OCI-LY1 (cell line): ENCODE measurements around the gene HAUS7.

Experiments
- CTCF ChIP-seq: fragments of 200-600 bp; sonication (generic), shearing (Covaris generic); IDR thresholded peaks from 2 replicates; pipeline ENCODE4 v1.5.1; 2017; ENCODE audit warnings: mild to moderate bottlenecking, antibody characterized with exemption, low read length, moderate library complexity, mixed read lengths
- EZH2 ChIP-seq: fragments of 200-600 bp; sonication (generic), shearing (Covaris generic); IDR thresholded peaks from 2 replicates; pipeline ENCODE4 v1.8.0; 2017; ENCODE audit warnings: borderline replicate concordance, mixed run types, mild to moderate bottlenecking, antibody characterized with exemption, low read length, moderate library complexity, mixed read lengths

DNA sequence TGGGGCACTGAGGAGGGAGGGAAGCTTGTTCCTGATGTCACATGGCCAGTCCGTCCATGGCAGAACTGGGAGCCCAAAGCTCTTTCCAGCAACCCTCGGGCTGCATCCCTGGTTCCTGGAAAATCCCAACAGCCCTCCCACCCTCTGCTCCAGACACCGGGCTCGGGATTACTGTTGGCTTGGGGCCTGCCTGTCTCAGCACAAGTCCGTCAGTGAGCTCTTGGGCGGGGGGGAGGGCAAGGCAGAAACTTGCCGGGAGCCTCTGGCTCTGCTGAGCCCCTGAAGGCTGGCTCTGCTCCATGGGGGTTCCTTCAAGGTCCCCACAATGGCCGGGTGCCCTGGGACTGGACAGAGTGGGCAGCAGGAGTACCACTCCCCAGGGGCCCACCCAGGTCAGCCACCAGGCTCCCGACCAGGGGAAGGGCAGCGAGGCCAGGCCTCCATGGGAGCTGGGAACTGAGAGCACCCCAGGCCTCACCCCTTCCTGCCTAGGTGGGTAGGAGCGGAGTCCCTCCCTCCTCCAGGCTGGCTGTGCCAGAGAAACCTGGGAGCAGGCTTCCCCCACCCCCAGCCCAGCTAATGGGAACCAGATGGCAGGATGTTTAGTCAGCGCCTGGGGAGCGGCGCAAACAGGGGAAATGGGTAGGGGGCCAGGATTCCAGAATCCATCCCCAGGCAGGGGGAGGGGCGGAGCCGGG is 6.4 kb upstream of the HAUS7 start:
- TF ChIP-seq CTCF: no peak
- no peak for TF ChIP-seq EZH2
